ENCODE data around the gene MDFIC.
A peak's percentile ranks its signal among the peaks of the same experiment; 100 is the strongest.

The MDFIC gene

DNA sequence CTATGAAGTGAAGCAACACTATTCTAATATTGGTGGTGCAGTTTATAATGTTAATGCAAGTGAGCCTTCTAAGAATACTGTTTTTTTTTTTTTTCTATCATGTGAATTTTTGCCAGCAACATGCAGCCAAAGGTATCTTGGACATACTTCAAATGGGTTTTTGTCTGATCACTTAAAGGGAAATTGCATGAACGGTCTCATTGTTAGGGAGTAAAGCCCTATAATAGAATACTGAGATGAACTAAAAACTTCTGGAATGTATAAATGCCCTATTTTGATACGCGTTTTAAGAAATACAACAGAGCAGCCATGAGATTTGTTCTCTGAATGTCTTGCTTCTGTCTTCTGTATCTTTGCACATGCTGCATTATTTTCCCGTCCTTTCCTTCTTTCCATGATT is 10.5 kb upstream of the MDFIC start:
- DNase-seq: no peak
- no peaks in the 10 kb centered on the region for H3K4me1 Mint-ChIP-seq
- peaks cover 6% of the 10 kb centered on the region for H3K9me3 Mint-ChIP-seq
- no peaks in the 10 kb centered on the region for H3K27me3 Mint-ChIP-seq (ENCODE audit: low read depth, poor library complexity)
- TF ChIP-seq, protein P1, sequence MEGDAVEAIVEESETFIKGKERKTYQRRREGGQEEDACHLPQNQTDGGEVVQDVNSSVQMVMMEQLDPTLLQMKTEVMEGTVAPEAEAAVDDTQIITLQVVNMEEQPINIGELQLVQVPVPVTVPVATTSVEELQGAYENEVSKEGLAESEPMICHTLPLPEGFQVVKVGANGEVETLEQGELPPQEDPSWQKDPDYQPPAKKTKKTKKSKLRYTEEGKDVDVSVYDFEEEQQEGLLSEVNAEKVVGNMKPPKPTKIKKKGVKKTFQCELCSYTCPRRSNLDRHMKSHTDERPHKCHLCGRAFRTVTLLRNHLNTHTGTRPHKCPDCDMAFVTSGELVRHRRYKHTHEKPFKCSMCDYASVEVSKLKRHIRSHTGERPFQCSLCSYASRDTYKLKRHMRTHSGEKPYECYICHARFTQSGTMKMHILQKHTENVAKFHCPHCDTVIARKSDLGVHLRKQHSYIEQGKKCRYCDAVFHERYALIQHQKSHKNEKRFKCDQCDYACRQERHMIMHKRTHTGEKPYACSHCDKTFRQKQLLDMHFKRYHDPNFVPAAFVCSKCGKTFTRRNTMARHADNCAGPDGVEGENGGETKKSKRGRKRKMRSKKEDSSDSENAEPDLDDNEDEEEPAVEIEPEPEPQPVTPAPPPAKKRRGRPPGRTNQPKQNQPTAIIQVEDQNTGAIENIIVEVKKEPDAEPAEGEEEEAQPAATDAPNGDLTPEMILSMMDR (IDR thresholded peaks at IDR 0.05): no peak
- H3K27ac Mint-ChIP-seq: no peak overlapping the region
- H3K36me3 Mint-ChIP-seq (ENCODE audit: low read depth): no peaks in the 10 kb centered on the region
- no peak overlapping the region for H3K4me3 Mint-ChIP-seq

DNA sequence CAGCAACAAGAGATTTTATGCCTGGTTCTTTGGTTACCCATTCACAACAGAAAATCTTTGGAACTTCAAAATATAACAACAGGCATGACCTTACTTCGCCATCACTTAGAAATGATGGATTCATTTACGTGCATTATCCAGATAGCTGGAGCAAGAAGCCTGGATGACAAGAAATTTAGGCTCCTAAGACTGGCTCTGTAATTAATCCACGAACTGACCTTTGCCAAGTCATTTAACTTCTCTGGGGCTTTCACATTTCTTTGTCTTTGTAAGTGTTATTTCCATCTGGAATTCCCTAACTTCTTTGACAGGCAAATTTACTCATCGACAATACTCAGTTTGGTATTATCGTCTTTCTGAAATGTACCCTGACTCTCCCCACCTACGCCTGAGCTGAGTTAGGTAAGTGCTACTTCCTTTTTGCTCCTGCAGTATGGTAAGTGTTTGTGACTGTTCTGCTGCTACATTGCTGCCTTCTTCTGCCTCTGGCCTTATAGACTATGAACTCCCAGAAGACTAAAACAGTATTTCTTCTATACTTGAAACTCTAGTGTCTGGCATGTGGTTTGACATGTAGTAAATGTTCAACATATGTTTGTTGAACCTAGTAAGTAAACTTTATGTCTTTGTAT is 5.5 kb upstream of the MDFIC start:
- DNase-seq: no peak
- Mint-ChIP-seq H3K9me3 (no peaks in the 10 kb centered on the region), H3K27ac (peak overlapping the region; percentile 77), H3K36me3 (ENCODE audit: low read depth) (no peaks in the 10 kb centered on the region), H3K4me1 (no peaks in the 10 kb centered on the region), H3K27me3 (ENCODE audit: low read depth, poor library complexity) (no peaks in the 10 kb centered on the region), H3K4me3 (no peak overlapping the region)
- TF ChIP-seq, protein P1 (IDR thresholded peaks at IDR 0.05): no peak

DNA sequence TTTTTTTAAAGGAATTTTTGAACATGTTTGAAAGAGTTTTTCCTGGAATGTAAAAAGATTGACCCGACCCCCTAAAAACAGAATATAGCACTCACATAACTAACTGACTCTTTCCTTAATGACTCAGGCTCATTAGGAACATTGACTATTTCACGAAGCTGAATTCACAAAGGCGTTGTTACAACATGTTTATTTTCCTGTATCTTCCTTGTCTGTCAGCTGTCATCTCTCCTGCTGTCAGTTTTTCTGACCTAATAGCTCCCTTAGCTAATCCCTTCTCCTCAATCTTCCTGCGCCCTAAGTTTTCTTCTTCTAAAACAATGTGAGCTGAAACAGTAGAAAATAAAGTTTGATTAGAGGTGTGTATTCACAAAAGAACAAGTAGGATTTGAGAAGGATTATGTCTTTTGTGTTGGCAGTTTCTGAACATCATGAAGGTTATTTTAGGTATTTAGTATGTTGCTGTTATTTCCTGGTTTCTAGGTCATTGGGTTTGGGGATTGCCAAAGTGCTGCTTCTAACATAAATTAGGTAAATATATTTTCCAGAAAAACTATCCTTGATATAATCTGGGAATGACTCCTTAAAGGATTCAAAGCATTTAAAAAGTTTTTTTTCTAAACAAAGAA is 4.6 kb upstream of the MDFIC start:
- H3K4me3 Mint-ChIP-seq: no peak overlapping the region

DNA sequence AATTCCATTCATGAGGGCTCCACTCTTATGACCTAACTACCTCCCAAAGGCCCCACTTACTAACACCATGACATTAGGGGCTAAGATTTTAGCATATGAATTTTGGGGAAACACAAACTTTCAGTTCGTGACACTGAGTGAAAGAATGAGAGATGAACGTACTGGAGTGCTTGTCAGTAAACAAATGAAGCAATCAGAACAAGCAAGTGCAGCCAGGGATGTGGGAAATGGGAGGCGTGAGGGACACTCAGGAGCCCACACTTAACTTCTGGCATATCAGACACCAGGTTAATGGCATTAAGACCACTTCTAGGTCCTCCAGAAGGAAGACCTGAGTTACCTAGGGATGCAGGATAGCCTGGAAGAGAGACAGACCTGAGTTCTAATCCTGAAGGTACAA is 2.3 kb upstream of the MDFIC start:
- H3K4me1 Mint-ChIP-seq: peaks cover 12% of the 10 kb centered on the region
- DNase-seq: no peak
- no peaks in the 10 kb centered on the region for H3K9me3 Mint-ChIP-seq
- no peaks in the 10 kb centered on the region for H3K27me3 Mint-ChIP-seq (ENCODE audit: low read depth, poor library complexity)
- no peak overlapping the region for H3K4me3 Mint-ChIP-seq
- TF ChIP-seq, protein P1 (IDR thresholded peaks at IDR 0.05): no peak
- no peaks in the 10 kb centered on the region for H3K36me3 Mint-ChIP-seq (ENCODE audit: low read depth)
- H3K27ac Mint-ChIP-seq: no peak overlapping the region

More for the DNA sequence above, 4.6 kb upstream of the MDFIC start:
- TF ChIP-seq, protein P1 (IDR thresholded peaks at IDR 0.05): no peak
- no peaks in the 10 kb centered on the region for H3K9me3 Mint-ChIP-seq
- no peaks in the 10 kb centered on the region for H3K4me1 Mint-ChIP-seq
- DNase-seq: no peak
- H3K27ac Mint-ChIP-seq: no peak overlapping the region
- no peaks in the 10 kb centered on the region for H3K36me3 Mint-ChIP-seq (ENCODE audit: low read depth)
- H3K27me3 Mint-ChIP-seq (ENCODE audit: low read depth, poor library complexity): no peaks in the 10 kb centered on the region

DNA sequence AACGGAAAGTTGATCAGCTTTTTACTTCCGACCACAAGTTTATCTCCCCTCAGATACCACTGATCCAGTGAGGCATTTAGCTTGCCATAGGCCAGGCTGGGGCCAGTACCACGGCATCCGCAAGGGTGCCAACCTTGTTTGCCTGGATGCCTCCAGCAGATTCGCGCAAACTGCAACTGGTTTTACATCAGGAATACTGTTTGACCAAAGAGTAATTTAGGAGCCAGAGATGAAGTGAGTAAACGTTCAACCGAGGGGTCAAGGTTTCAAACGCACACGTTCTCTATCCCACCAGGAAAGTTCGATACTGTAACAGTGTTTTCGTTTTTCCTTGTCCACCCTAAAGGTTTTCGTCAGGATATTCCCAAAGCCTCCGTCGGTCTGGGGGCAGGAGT is 266 bp upstream of the MDFIC start:
- TF ChIP-seq, protein P1 (IDR thresholded peaks at IDR 0.05): no peak
- H3K4me1 Mint-ChIP-seq: peaks cover 17% of the 10 kb centered on the region
- H3K27ac Mint-ChIP-seq: peak overlapping the region; percentile 47
- peak overlapping the region; percentile 93 for H3K4me3 Mint-ChIP-seq
- H3K27me3 Mint-ChIP-seq (ENCODE audit: low read depth, poor library complexity): no peaks in the 10 kb centered on the region
- no peaks in the 10 kb centered on the region for H3K9me3 Mint-ChIP-seq
- H3K36me3 Mint-ChIP-seq (ENCODE audit: low read depth): no peaks in the 10 kb centered on the region
- peak; percentile 13 for DNase-seq
